Midbrain (tissue), 1 donor: ENCODE measurements around the gene PIK3R1.
A peak's percentile ranks its signal among the peaks of the same experiment; 100 is the strongest.

Experiments used
- DNase-seq: peaks from one replicate; lab custom pipeline; 2025; lab: John Stamatoyannopoulos, UW

Gene PIK3R1

GRCh38 chr5:68215208-68215897, at the start of gene PIK3R1:
Gene PIK3R1, plus strand, starts transcription at chr5:68215756. Its CDS starts 10,920 bp downstream, at chr5:68226676.
- DNase-seq, result peak; percentile 95

- DNase-seq, result no peak
These were observed 48.3 kb upstream of the PIK3R1 start for GRCh38 chr5:68167195-68167651.

GRCh38 chr5:68169903-68170302, 45.7 kb upstream of the PIK3R1 start:
- no peak for DNase-seq

- DNase-seq, result peak; percentile 91
These were observed 44.6 kb upstream of the PIK3R1 start for GRCh38 chr5:68170826-68171558.

- DNase-seq, result no peak
These were observed 43.2 kb upstream of the PIK3R1 start for GRCh38 chr5:68172314-68172713.

GRCh38 chr5:68173007-68173406, 42.5 kb upstream of the PIK3R1 start:
- DNase-seq, result no peak

- no peak for DNase-seq
These were observed 39.3 kb upstream of the PIK3R1 start for GRCh38 chr5:68176253-68176652.

- no peak for DNase-seq
These were observed 38.6 kb upstream of the PIK3R1 start for GRCh38 chr5:68176802-68177479.

GRCh38 chr5:68177676-68178075, 37.9 kb upstream of the PIK3R1 start:
- DNase-seq, result no peak

GRCh38 chr5:68178579-68178978, 37.0 kb upstream of the PIK3R1 start:
- DNase-seq, result no peak

GRCh38 chr5:68180121-68181038, 35.2 kb upstream of the PIK3R1 start:
- no peak for DNase-seq

GRCh38 chr5:68181039-68181599, 34.4 kb upstream of the PIK3R1 start:
- no peak for DNase-seq

GRCh38 chr5:68182094-68182493, 33.5 kb upstream of the PIK3R1 start:
- no peak for DNase-seq

GRCh38 chr5:68182534-68182933, 33.0 kb upstream of the PIK3R1 start:
- DNase-seq, result no peak

- DNase-seq, result peak; percentile 92
These were observed 28.1 kb upstream of the PIK3R1 start for GRCh38 chr5:68187268-68188055.

GRCh38 chr5:68189171-68189570, 26.4 kb upstream of the PIK3R1 start:
- DNase-seq, result no peak

GRCh38 chr5:68189613-68190012, 25.9 kb upstream of the PIK3R1 start:
- DNase-seq, result no peak

- DNase-seq, result no peak
These were observed 24.9 kb upstream of the PIK3R1 start for GRCh38 chr5:68190619-68191018.

GRCh38 chr5:68191083-68191791, 24.3 kb upstream of the PIK3R1 start:
- DNase-seq, result no peak

GRCh38 chr5:68192679-68193060, 22.9 kb upstream of the PIK3R1 start:
- no peak for DNase-seq
